Activated naive CD8-positive, alpha-beta T cell treated with anti-CD3 and anti-CD28 coated beads, Interleukin-2, amount 50 U/mL, for 16 hours (primary cell): Measurements from ENCODE around the gene MYPOP.

ENCODE experiments used
- DNase-seq: peaks from one replicate; pipeline ENCODE4 v3.0.0-alpha.2; 2020; ENCODE audit warnings: low read depth, low spot score

MYPOP gene

GRCh38 chr19:45901912-45902650 lies at the start of gene MYPOP:
Gene MYPOP (minus strand): TSS chr19:45902613. CDS start chr19:45901773, 840 bp downstream.
- no peak for DNase-seq

- no peak for DNase-seq
Measured at GRCh38 chr19:45947926-45948325, 45.5 kb upstream of the MYPOP start.

- DNase-seq: no peak
Measured at GRCh38 chr19:45940515-45940805, 38.0 kb upstream of the MYPOP start.

GRCh38 chr19:45939792-45940514 lies 37.5 kb upstream of the MYPOP start:
- no peak for DNase-seq

GRCh38 chr19:45938733-45939319 lies 36.4 kb upstream of the MYPOP start:
- DNase-seq: no peak

- DNase-seq: no peak
Measured at GRCh38 chr19:45935267-45935666, 32.9 kb upstream of the MYPOP start.

GRCh38 chr19:45934551-45935230 lies 32.3 kb upstream of the MYPOP start:
- no peak for DNase-seq

- DNase-seq: no peak
Measured at GRCh38 chr19:45933759-45934158, 31.3 kb upstream of the MYPOP start.

- DNase-seq: no peak
Measured at GRCh38 chr19:45931055-45931454, 28.6 kb upstream of the MYPOP start.

GRCh38 chr19:45929247-45929646 lies 26.8 kb upstream of the MYPOP start:
- DNase-seq: no peak

- peak; percentile 69 for DNase-seq
Measured at GRCh38 chr19:45927565-45928261, 25.3 kb upstream of the MYPOP start.

GRCh38 chr19:45924891-45925447 lies 22.6 kb upstream of the MYPOP start:
- DNase-seq: no peak

GRCh38 chr19:45922281-45922680 lies 19.9 kb upstream of the MYPOP start:
- DNase-seq: no peak

- no peak for DNase-seq
Measured at GRCh38 chr19:45920458-45920857, 18.0 kb upstream of the MYPOP start.

GRCh38 chr19:45919678-45920077 lies 17.3 kb upstream of the MYPOP start:
- DNase-seq: no peak

GRCh38 chr19:45918721-45919120 lies 16.3 kb upstream of the MYPOP start:
- no peak for DNase-seq

- no peak for DNase-seq
Measured at GRCh38 chr19:45917421-45918091, 15.1 kb upstream of the MYPOP start.

GRCh38 chr19:45913874-45914830 lies 11.7 kb upstream of the MYPOP start, which contains the start of gene NANOS2:
Gene NANOS2 (minus strand): TSS chr19:45914778. CDS start chr19:45914693, 85 bp downstream.
- DNase-seq: no peak

GRCh38 chr19:45911291-45911690 lies 8.9 kb upstream of the MYPOP start:
- DNase-seq: no peak

GRCh38 chr19:45908956-45909355 lies 6.5 kb upstream of the MYPOP start:
- DNase-seq: no peak
